Endothelial cell of hepatic sinusoid (primary cell): ENCODE data around the gene PTAFR.

Source experiments
- in situ Hi-C: cut with HindIII; loops from 2 replicates; pipeline ENCODE4 v1.10.0; 2017; ENCODE audit warnings: low sequenced_read_pairs

The PTAFR gene

DNA sequence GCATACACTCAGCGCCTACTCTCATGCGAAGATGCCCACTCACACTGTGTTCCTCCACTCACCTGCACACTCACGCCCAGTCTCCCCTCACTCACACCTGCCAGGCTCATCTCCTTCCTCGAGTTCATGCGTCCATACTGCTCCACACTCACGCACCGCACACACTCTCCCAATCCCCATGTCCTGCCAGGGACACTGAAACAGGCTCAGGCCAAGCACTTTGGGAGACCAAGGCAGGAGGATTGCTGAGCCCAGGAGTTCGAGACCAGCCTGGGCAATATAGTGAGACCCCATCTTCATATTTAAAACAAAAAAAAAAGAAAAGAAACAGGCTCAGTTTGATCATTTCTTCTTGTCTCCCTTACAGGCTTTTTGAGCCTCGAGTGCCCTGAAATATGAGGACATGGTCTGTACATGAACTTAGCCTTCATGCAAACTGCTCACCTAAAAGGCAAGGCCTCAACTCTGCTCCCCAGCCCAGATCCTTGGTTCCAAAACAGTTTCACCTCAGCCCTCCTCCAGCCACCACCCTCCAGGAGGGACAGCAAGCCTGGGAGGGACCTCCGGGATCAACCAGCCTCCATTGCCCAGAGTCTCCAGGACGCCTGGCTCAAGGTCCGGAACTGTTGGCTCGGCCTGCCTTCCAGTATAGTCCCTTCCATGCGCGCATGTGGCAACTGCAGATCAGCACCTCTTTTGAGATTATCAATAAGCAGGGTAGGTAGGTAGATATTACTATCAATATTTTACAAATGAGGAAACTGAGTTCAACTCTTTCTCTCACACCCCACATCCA lies 2.4 kb upstream of the PTAFR start:
- in situ Hi-C loops, result no loop called here

DNA sequence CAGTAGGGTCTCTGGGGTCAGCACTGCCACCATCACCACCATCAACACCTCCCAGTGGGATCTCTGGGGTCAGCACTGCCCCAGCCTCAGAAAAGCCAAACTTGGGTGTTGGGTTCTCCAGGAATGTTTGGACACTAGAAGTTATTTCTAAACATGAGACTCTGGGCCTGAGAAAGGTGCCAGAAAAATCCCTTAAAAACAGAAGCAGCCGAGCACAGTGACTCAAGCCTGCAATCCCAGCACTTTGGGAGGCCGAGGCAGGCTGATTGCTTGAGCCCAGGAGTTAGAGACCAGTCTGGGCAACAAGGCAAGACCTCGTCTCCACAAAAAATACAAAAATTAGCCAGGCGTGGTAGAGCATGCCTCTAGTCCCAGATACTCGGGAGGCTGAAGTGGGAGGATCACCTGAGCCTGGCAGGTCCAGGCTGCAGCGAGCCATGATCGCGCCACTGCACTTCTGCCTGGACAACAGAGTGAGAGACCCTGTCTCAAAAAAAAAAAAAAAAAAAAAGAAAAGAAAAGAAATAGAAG lies 470 bp downstream of the PTAFR start:
- in situ Hi-C loops, result no loop called here

DNA sequence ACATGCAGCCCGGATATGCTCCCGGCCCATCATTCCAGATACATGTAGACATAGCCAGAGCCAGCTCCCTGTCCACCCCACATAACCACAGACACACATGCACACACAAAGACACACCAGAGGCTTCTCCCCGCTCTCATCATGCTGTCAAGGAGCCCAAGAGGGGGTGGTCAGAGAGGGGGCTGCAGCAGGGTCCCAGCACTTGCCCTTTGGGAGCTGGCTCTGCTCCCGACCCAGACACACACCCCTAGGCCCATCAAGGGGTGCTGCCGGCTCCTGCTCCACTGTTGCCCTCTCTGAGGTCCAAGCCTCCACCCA lies 2.6 kb downstream of the PTAFR start:
- in situ Hi-C loops, result no loop called here

DNA sequence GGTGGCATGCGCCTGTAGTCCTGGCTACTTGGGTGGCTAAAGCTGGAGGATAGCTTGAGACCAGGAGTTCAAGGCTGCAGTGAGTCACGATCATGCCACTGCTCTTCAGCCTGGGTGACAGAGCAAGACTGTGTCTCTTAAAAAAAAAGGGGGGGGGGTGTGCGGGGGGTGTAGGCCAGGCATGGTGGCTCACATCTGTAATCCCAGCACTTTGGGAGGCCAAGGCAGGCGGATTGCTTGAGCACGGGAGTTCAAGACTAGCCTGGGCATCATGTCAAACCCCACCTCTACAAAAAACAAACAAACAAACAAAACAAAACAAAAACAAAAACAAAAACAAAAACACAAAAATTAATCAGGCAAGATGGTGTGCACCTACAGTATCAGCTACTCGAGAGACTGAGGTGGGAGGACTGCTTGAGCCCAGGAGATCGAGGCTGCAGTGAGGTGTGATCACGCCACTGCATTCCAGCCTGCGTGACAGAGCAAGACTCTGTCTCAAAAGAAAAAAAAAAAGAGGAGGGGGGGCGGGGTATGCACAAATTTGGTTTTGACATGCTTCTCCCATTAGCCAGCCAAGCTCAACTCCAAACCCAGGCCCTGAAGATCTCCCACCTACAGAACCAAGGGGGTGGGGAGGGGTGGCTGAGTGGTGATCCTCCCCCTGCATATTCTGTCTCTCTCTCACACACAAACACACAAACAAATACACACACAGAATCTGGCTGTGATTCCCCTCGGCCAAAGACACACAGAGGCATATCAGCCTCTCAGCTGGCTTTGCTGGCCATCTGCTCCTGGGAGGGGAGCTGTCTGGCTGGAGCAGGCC lies 3.1 kb downstream of the PTAFR start:
- in situ Hi-C loops, result no loop called here

DNA sequence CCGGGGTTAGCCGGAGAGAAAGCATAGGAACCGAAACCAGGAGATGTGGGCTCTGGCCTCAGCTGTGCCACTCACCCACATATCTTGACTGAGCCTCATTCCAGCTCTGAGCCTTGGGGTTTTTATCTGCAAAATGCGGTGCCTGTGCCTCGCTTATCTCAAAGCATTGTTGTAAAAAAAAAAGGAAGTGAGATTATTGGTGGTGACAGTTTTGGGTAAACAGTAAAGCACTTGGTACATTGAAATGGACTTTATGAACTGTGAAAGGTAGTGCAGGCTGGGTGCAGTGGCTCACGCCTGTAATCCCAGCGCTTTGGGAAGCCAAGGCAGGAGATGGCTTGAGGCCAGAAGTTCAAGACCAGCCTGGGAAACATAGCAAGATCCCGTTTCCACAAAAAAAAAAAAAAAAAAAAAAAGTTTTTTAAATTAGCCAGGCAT lies 3.8 kb downstream of the PTAFR start:
- in situ Hi-C loops, result no loop called here

DNA sequence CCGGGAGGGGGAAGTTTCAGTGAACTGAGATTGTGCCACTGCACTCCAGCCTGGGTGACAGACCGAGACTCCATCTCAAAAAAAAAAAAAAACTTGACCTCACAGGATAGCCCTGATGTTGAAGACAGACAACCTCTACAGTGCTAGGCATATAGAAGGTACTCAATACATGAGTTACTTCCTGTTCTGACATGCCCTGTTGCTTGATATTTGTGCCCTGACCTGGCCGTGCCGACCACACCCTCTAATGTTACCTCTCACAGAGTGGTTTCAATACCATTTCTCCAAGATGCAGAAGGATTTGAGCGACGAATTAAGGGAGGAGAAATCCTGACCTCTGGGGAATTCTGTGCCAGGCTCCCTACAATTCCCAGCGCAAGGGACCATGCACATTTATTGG lies 5.2 kb downstream of the PTAFR start:
- in situ Hi-C loops, result no loop called here

DNA sequence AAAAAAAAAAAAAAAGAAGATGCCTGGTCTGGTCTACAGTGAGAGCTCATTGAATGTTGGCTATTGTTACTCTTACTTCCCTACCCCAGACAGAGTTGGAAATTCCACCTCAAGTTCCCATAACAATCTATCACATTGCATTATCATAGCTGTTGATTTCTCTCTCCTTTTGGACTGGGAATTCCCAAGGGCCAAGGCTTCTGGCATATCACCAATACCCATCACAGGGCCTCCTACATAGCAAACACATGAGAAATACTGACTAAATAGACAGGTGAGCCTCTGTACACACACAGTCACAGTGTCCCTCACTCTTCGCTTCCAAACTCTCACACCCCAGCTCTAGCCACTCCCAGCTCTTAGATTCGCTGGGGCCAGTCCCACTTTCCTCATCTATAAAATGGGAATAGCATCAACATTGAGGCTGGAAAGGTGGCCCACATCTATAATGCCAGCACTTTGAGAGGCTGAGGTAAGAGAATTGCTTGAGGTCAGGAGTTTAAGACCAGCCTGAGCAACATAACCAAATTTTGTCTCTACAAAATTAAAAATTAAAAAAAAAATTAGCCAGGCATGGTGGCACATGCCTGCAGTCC lies 6.4 kb downstream of the PTAFR start:
- in situ Hi-C loops, result no loop called here

DNA sequence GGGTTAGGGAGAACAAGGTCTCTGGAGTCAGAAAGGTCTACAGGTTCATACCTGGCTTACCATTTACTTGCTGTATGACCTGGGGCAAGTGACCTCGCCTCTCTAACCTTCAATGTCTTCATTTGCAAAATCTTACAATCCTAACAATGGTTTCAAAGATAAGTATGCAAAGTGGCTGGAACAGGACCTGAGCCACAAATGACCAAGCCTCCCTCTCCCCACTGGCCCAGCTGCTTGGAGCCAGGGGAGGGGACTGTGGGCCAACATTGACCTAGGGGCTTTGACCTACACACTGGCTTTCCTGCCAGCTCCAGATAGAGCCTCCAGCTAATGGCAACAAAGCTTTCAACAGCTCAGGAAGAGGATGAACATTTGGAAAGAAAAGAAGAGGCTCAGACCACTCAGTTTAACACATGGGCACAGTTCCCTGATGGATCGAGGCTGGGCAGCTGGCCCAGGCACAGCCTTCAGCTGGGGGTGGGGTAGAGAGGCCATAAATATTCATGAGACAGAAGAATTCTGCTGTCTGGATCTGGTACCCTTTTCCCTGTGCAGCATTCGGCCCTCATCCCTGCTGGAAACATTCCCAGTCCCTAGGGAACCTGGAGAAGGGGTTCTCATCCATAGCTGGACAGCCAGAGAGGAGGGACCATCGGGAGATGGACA lies 12.9 kb downstream of the PTAFR start:
- in situ Hi-C loops, result no loop called here

DNA sequence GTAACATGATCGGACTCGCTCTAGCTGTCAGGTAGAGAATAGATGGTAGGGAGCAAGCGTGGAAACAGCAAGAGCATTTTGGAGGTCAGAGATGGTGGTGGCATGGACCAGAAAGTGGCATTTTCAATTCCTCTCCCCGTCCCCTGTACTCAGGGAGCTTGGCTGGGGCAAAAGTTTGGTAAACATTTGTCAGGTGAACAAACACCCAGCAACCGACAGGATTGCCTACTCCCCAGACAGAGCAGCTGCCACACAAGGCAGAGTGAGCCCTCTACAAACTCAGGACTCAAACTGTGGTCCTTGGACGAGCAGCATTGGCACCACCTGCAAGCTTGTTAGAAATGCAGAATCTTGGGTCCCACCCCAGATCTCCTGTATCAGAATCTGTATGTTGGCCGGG lies 14.3 kb downstream of the PTAFR start:
- in situ Hi-C loops, result no loop called here

DNA sequence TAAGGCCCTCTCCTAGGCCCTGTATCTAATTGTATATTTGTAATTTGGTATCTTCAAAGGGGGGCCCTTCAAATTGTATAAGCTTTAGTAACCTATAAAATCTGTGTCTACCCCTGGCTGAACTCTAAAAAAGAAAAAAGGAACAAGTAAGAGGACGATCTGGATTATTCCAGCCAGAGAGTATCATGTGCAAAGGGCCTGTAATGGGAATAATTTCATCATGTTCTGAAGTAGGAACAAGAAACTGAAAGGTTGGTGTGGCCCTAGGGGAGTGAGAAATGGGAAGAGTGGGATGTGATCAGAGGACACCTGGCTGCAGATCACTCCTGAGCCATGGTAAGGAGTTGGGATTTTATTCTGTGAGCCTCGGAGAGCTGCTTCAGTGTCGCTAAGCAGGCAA lies 14.7 kb downstream of the PTAFR start:
- in situ Hi-C loops, result no loop called here

DNA sequence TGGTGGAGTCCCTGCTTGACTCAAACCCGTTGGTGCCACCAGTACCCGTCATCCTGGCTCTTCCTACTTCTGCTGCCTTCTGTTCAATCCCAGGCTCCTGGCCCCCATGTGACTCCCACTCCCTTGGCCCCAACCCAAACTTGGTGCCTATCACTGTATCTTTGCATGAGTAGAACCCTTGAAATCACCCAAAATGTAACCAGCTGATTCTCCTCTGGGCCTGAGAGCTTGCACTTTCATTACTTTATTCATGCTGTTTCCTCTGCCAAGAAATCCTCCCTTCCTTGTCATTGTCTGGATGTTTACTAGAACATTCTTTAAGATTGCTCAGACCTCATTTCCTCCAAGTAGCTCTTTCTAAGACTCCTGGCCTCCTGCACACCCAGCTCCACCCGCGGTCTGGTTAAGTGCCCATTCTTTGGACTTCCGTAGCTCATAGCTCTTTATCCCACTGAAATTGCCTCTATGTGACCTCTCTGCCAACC lies 15.7 kb downstream of the PTAFR start:
- in situ Hi-C loops, result no loop called here

DNA sequence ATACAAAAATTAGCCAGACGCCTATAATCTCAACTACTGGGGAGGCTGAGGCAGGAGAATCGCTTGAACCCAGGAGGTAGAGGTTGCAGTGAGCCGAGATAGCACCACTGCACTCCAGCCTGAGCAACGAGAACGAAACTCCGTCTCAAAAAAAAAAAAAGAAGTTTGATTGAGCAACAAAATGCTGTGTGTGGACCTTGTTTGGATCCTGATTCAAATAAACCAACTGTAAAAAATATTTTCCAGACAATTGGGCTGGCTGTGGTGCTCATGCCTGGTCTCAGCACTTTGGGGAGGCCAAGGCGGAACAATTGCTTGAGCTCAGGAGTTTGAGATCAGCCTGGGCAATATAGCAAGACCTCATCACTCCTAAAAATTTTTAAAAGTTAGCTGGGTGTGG lies 16.8 kb downstream of the PTAFR start:
- in situ Hi-C loops, result no loop called here

DNA sequence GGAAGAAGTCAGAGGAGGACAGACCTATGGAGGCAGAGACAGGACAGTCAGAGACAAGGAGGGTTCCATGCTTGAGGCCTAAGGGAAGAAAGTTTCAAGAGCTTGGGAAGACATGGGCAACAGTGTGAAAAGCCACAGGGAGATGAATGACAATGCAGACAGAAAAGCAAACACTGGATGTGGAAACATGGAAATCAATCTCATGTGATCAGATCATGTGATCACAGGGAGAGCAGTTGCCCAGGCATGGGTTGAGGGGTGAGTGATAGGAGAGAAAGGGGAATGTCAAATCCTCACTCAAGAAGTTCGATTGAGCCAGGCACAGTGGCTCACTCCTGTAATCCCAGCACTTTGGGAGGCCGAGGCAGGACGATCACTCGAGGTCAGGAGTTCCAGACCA lies 17.2 kb downstream of the PTAFR start:
- in situ Hi-C loops, result no loop called here

DNA sequence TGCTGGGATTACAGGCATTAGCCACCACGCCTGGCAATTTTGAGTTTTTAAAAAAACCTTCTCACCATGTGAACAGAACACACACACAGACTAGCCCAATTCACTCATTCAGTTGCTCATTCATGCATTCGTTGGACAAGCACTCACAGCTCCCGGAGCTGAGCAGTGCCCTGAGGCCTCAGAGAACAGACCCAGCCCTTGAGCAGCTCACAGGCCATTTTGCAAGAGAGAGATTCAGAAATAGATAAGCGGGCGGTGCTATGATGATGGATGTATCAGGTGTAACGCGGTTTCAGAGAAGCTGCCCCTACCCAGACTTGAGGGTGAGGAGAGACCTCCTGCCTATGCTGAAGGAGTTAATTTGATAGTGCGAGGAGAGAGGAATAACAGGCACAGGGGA lies 18.6 kb downstream of the PTAFR start:
- in situ Hi-C loops, result no loop called here

DNA sequence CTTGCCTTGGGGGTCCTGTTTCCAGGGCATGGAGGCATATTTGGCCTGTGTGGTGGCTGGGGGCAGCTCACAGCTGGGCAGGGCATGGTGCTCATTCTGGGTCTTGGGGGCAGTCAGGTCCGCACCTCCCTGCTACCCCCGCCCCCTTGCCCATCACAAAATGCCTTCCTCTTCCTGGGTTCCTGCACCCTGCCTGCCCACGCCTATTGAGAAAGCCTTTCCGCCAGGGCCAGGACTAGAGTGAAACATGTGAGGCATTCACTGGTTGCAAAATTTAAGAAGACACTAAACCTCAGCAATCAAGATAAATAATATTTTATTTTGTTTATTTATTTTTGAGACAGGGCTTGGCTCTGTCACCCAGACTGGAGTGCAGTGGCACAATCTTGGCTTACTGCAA lies 19.7 kb downstream of the PTAFR start:
- in situ Hi-C loops, result no loop called here

DNA sequence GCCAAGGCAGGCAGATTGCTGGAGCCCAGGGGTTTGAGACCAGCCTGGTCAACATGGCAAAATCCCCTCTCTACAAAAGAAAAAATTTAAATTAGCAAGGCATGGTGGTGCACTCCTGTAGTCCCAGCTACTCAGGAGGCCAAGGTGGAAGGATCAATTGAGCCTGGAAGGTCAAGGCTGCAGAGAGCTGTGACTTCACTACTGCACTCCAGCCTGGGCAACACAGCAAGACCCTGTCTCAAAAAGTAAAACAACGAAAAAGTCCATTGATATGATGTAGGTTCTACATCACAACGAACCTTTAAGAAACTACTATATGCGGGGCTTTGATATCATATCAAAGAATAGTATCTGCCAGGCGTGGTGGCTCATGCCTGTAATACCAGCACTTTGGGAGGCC lies 20.9 kb downstream of the PTAFR start:
- in situ Hi-C loops, result no loop called here

DNA sequence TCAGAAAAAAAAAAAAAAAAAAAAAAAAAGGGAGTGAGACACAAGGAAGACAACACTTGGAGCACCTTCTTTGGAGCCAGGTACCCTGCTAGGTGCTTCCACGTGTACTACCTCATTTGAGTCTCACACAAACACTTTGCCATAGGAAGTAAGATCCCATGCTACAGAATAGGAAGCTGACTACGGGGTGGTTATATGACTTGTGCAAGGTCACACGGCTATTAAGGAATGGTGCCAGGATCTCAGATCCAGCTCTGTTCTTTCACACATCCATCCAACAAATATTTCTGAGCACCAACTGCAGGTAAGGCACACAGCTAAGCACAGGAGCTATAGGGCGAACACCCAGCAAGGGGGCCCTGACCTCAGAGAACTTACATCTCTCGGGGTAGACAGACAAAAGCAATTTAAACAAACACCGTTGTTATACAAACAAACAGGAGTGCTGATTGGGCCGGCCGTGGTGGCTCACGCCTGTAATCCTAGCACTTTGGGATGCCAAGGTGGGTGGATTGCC lies 22.4 kb downstream of the PTAFR start:
- in situ Hi-C loops, result no loop called here

DNA sequence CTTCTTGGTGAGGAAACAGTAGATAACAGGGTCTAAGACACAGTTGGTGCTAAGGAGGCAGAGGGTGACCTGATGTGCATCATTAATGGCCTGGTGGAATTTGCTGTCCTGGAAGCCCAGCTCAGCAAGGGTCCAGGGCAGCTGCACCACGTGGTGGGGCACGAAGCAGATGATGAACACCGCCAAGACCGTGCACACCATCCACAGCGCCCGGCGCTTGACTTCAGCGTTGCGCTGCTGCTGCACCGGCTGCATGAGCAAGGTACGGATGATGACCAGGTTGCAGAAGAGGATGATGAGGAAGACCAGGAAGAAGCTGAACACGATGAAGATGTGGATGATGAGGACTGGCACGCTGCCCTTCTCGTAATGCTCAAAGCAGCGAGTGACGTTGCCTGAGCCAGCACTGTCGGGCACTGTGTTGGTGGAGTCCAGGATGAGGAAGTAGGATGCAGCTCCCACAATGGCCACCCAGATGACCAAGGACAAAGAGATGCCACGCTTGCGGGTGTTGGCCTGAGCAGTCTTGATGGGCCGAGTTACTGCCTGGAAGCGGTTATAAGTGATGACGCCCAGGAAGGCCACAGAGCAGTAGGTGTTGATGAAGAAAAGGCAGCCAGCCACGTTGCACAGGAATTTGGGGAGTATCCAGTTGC lies 26.2 kb downstream of the PTAFR start:
- in situ Hi-C loops, result no loop called here

DNA sequence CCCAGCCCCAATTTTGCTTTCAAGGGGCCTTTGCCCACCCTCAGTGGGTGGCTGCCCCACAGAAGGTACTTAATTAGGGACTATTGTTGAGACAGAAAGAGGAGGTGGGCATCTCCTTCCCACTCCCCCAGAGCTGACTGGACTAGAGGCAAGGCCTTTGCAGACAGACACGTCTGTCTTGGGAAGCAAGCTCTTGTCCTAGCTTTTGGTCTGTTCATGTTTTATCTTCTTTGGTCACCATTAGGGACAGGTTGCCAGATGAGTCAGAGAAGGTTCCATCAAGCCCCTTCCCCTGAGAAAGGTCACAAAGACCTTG lies 27.7 kb downstream of the PTAFR start:
- in situ Hi-C loops, result no loop called here

DNA sequence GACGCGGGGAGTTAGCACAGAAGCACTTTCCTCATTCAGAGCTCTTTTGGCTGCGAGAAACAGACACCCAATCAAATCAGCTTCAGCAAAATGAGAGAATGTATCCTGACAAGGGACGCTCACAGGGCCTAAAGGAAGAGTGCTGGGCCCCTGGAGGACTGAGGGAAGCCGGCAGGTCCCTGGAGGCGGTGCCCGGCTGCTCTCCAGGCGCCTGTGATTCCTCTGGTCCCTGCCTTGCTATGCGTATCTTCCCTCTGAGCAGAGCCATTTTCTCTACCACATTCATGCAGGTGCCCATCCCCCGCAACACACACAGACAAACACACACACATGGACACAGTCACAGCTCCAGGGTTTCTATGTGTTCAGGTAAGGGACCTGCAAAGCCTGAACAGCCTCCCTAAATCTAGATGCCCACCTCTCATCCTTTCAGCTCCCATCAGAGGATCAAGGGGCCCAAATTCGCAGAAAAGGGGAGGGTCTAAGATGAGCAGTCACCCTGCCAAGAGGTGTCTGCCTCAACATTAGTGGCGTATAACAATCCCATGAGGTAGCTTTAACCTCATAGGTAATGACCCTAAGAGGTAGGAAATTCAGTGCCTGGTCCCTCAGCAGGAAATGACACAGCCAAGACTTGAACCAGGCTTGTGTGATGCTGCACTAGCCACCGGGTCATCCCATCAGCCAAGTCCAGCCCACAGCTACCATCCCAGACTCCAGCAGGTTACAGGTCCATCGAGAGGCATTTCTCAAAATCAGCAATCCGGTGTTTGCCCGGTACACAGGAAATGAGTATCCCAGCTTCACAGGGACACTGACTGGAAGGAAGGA lies 29.0 kb downstream of the PTAFR start:
- in situ Hi-C loops, result no loop called here
